HepG2 (cell line): ENCODE data around the gene IVL. TPM values are rescaled to one million over a fixed set of nuclear protein-coding genes. Genes with fewer than 3 reads are reported as not detected.

Experiments used
- ATAC-seq: fragments of 200-7000 bp; cut with Tn5 transposase; 3 replicates; pipeline ENCODE4 v1.9.1; 2020; ENCODE audit warnings: mild to moderate bottlenecking, moderate library complexity
- BruUV-seq: library from RNA; stranded (reverse); fragments of 400-500 nt; replicated peaks from 2 replicates; lab custom pipeline; 2021; lab: Mats Ljungman, UMichigan
- CTCF ChIA-PET: fragments of 300-600 bp; formaldehyde crosslinking; extraction: SDS; loops from one replicate; lab custom pipeline; 2021; ENCODE audit warnings: low total read pairs, inconsistent platforms, low intra/inter-chr PET ratio; lab: Yijun Ruan, JAX
- POLR2A ChIA-PET: fragments of 350-600 bp; sonication (Branson Sonifier 250); formaldehyde crosslinking; loops from one replicate; lab custom pipeline; 2020; ENCODE audit warnings: antibody characterized with exemption, inconsistent platforms; lab: Yijun Ruan, JAX
- DNase-seq: peaks from one replicate; pipeline ENCODE4 v3.0.0-alpha.2; 2015; ENCODE audit warnings: low spot score
- FAIRE-seq: peaks from 3 replicates; lab custom pipeline; 2011; peaks lifted over from hg19 to GRCh38; lab: Jason Lieb, UNC
- H2AFZ ChIP-seq: one replicate; pipeline ENCODE4 v1.6.1; 2011; ENCODE audit warnings: low read length, inconsistent platforms
- H3K27ac ChIP-seq: fragments of 300-600 bp; 3 replicates; pipeline ENCODE4 v1.8.0; 2011; ENCODE audit warnings: mixed run types, mild to moderate bottlenecking, mixed read lengths, low read length, inconsistent platforms; ENCODE audit not compliant: insufficient read depth; ENCODE audit errors: extremely low read length
- H3K27me3 ChIP-seq, 2 experiments: fragments of 200-600 bp in 1 of 2; 2 replicates in 1 of 2; 3 replicates in 1 of 2; pipeline versions ENCODE4 v1.6.0 to v1.8.0; 2011; ENCODE audit warnings: low read length in 2 of 2, mild to moderate bottlenecking in 2 of 2, moderate library complexity in 2 of 2, inconsistent platforms in 1 of 2; ENCODE audit not compliant: insufficient read depth in 2 of 2, control insufficient read depth in 1 of 2
- H3K36me3 ChIP-seq, 2 experiments: fragments of 200-600 bp in 1 of 2; replicated peaks in 1 of 2; 2 replicates in 1 of 2; 3 replicates in 1 of 2; pipeline versions ENCODE4 v1.5.1 to v1.8.0; 2011; ENCODE audit warnings: low read length in 2 of 2, inconsistent platforms in 1 of 2; ENCODE audit not compliant: insufficient read depth in 2 of 2, control insufficient read depth in 1 of 2
- H3K4me1 ChIP-seq: 2 replicates; pipeline ENCODE4 v1.5.1; 2012; ENCODE audit warnings: low read length, inconsistent platforms; ENCODE audit not compliant: insufficient read depth
- H3K4me2 ChIP-seq: 2 replicates; pipeline ENCODE4 v1.6.0; 2011; ENCODE audit warnings: low read depth, low read length, inconsistent platforms
- H3K4me3 ChIP-seq, 3 experiments: fragments of 200-600 bp in 1 of 3; sonication (generic), shearing (Covaris generic) in 1 of 3; replicated peaks in 1 of 3; 2 replicates each; pipeline ENCODE4 v1.5.1; 2011 to 2016; ENCODE audit warnings: low read length in 3 of 3, inconsistent platforms in 2 of 3, low read depth in 2 of 3, mild to moderate bottlenecking in 2 of 3, control low read depth in 1 of 3, mixed read lengths in 1 of 3; ENCODE audit not compliant: insufficient read depth in 1 of 3
- H3K79me2 ChIP-seq: one replicate; pipeline ENCODE4 v1.6.1; 2011; ENCODE audit warnings: low read length, inconsistent platforms; ENCODE audit not compliant: insufficient read depth
- H3K9ac ChIP-seq: 2 replicates; pipeline ENCODE4 v1.6.0; 2011; ENCODE audit warnings: mild to moderate bottlenecking, low read depth, low read length, inconsistent platforms; ENCODE audit not compliant: insufficient read depth
- H3K9me3 ChIP-seq: 2 replicates; pipeline ENCODE4 v1.5.1; 2012; ENCODE audit warnings: mild to moderate bottlenecking, low read length
- H4K20me1 ChIP-seq: 2 replicates; pipeline ENCODE4 v1.6.0; 2011; ENCODE audit warnings: inconsistent platforms, mild to moderate bottlenecking, low read length, moderate library complexity; ENCODE audit not compliant: insufficient read depth
- AKAP8 ChIP-seq: sonication (generic); formaldehyde crosslinking; IDR thresholded peaks from 2 replicates; pipeline ENCODE4 v1.5.1; 2020; ENCODE audit warnings: mild to moderate bottlenecking, missing genetic modification reagents
- KLF15 ChIP-seq: sonication (generic); formaldehyde crosslinking; IDR thresholded peaks from 2 replicates; pipeline ENCODE4 v1.8.1; 2023; ENCODE audit warnings: borderline replicate concordance, mild to moderate bottlenecking, inconsistent platforms, missing genetic modification reagents, mixed read lengths
- MZF1 ChIP-seq: sonication (generic); formaldehyde crosslinking; IDR thresholded peaks from 2 replicates; pipeline ENCODE4 v1.8.1; 2023; ENCODE audit warnings: mild to moderate bottlenecking, missing genetic modification reagents, borderline replicate concordance
- SATB2 ChIP-seq: sonication (generic); formaldehyde crosslinking; IDR thresholded peaks from 2 replicates; pipeline ENCODE4 v1.5.0; 2020; ENCODE audit warnings: missing genetic modification reagents
- SMYD3 ChIP-seq: sonication (generic); formaldehyde crosslinking; IDR thresholded peaks from 2 replicates; pipeline ENCODE4 v1.8.1; 2023; ENCODE audit warnings: mild to moderate bottlenecking, missing genetic modification reagents
- XBP1 ChIP-seq: sonication (generic); formaldehyde crosslinking; IDR thresholded peaks from 2 replicates; pipeline ENCODE4 v1.5.0; 2020; ENCODE audit warnings: missing genetic modification reagents
- ZNF432 ChIP-seq: sonication (generic); formaldehyde crosslinking; IDR thresholded peaks from 2 replicates; pipeline ENCODE4 v1.5.0; 2020; ENCODE audit warnings: missing genetic modification reagents, mild to moderate bottlenecking, borderline replicate concordance
- ZNF460 ChIP-seq: sonication (generic); formaldehyde crosslinking; IDR thresholded peaks from 2 replicates; pipeline ENCODE4 v1.5.1; 2020; ENCODE audit warnings: missing genetic modification reagents, mild to moderate bottlenecking, borderline replicate concordance
- ZNF550 ChIP-seq: sonication (generic); formaldehyde crosslinking; IDR thresholded peaks from 2 replicates; pipeline ENCODE4 v1.4.0; 2020; ENCODE audit warnings: mild to moderate bottlenecking, missing genetic modification reagents, borderline replicate concordance
- ZNF713 ChIP-seq: sonication (generic); formaldehyde crosslinking; IDR thresholded peaks from 2 replicates; pipeline ENCODE4 v1.4.0; 2020; ENCODE audit warnings: mild to moderate bottlenecking, missing genetic modification reagents
- in situ Hi-C: cut with HindIII; loops from 2 replicates; pipeline ENCODE4 v1.10.0; 2017; ENCODE audit warnings: low pct_unique_long_range_greater_than_20kb; ENCODE audit not compliant: extremely low pct_ligation_motif_present
- intact Hi-C: fragments of 100-400 bp; cut with micrococcal nuclease; formaldehyde crosslinking; loops from one replicate; pipeline ENCODE4 v1.10.0; 2022; ENCODE audit not compliant: unreplicated experiment
- polyA plus RNA-seq, 8 experiments: library from polyadenylated mRNA; depleted of rRNA in 3 of 8; stranded (reverse) in 7 of 8; unstranded in 1 of 8; fragments of >200 nt; fragmentation: Illumina TruSeq in 4 of 8; extraction: Trizol in 4 of 8; gene quantifications; 2 replicates each; pipeline versions ENCODE4 v1.2.1 to v1.2.3, GENCODE V29; 2011 to 2016; ENCODE audit warnings: low read depth in 4 of 8, missing spikeins in 1 of 8, mixed read lengths in 1 of 8; ENCODE audit not compliant: insufficient read depth in 1 of 8
- total RNA-seq, 5 experiments: library from RNA; depleted of rRNA; stranded (reverse); fragments of >200 nt; fragmentation: Illumina TruSeq; extraction: Trizol; gene quantifications; 2 replicates each; pipeline ENCODE4 v1.2.3, GENCODE V29; 2016; ENCODE audit warnings: low read depth in 1 of 5
- TF ChIP-seq, protein P1 (sequence below): sonication (generic); formaldehyde crosslinking; conservative IDR thresholded peaks from 2 replicates; pipeline ENCODE4 v1.8.1; 2023; ENCODE audit warnings: missing genetic modification reagents
- TF ChIP-seq, protein P2 (sequence below), 2 experiments: sonication (generic) in 1 of 2; formaldehyde crosslinking in 1 of 2; IDR thresholded peaks; 2 replicates each; pipeline versions ENCODE4 v1.5.1 to v1.6.1; 2011 to 2020; ENCODE audit warnings: borderline replicate concordance in 1 of 2, low read depth in 1 of 2, low read length in 1 of 2, mild to moderate bottlenecking in 1 of 2, missing genetic modification reagents in 1 of 2, moderate library complexity in 1 of 2
- TF ChIP-seq, protein P3 (sequence below): sonication (generic); formaldehyde crosslinking; IDR thresholded peaks from 2 replicates; pipeline ENCODE4 v1.8.0; 2022; ENCODE audit warnings: missing genetic modification reagents, low read depth, mild to moderate bottlenecking, borderline replicate concordance

IVL gene
- total and polyA plus RNA-seq, 2 of the 13 experiments (the other 11 are each of a cell fraction or from before 2014, with no cell fraction given), result not detected

DNA sequence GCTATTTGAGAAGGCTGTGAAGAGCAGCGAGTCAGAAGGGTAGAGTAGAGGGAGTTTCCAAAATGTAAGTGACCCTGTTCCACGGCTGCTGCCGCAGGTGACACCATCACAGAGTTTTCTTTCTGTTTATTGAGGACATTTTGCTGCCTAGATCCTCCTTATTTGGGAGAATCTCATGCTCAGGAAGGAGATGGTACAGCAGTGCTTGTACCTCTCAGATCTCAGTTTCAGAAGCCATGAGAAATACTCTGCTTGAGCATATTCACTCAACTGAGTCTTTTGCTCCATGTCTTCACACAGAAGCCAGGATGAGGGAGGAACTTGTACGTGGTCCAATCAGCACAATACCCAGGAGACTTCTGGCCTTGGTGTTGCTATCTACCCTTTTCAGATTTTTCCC, 47.0 kb upstream of the IVL start (continued):
- TF ChIP-seq, protein P1, sequence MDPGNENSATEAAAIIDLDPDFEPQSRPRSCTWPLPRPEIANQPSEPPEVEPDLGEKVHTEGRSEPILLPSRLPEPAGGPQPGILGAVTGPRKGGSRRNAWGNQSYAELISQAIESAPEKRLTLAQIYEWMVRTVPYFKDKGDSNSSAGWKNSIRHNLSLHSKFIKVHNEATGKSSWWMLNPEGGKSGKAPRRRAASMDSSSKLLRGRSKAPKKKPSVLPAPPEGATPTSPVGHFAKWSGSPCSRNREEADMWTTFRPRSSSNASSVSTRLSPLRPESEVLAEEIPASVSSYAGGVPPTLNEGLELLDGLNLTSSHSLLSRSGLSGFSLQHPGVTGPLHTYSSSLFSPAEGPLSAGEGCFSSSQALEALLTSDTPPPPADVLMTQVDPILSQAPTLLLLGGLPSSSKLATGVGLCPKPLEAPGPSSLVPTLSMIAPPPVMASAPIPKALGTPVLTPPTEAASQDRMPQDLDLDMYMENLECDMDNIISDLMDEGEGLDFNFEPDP, result no peak
- TF ChIP-seq ZNF460 (CRISPR knock-in tag) (no peak), XBP1 (CRISPR knock-in tag) (no peak), KLF15 (CRISPR knock-in tag) (no peak), SATB2 (CRISPR knock-in tag) (no peak)
- TF ChIP-seq, protein P2, sequence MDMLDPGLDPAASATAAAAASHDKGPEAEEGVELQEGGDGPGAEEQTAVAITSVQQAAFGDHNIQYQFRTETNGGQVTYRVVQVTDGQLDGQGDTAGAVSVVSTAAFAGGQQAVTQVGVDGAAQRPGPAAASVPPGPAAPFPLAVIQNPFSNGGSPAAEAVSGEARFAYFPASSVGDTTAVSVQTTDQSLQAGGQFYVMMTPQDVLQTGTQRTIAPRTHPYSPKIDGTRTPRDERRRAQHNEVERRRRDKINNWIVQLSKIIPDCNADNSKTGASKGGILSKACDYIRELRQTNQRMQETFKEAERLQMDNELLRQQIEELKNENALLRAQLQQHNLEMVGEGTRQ (IDR thresholded peaks at IDR 0.05; ENCODE audit: low read depth, low read length), result no peak
- TF ChIP-seq, protein P2 (CRISPR knock-in tag; IDR thresholded peaks at IDR 0.05; ENCODE audit: borderline replicate concordance), result no peak

DNA sequence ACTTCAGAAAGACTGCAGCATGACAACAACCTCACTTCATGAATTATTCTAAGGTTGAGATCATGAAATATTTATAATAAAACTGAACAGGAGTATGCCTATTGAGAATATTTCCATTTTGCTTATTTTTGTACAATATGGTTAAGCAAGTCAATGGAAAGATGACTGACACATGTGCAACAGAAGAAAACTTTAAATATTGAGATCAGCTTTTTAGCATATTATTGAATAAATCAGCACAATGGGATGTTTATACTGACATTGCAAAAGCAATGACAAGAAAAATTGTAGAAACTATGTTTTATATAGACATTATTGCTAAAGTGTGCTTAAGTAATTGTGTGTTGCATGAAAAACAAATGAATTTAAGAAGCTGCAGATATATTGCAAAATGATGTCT, 43.9 kb upstream of the IVL start:
- Histone ChIP-seq H3K4me2 (no peak overlapping the region), H3K36me3 (no peaks in the 10 kb centered on the region), H3K79me2 (no peaks in the 10 kb centered on the region), H2AFZ (no peak overlapping the region), H3K27ac (no peak overlapping the region), H3K4me3 (no peak overlapping the region), H4K20me1 (no peaks in the 10 kb centered on the region), H3K4me1 (no peaks in the 10 kb centered on the region), H3K9ac (no peak overlapping the region), H3K9me3 (no peaks in the 10 kb centered on the region), H3K27me3 (no peaks in the 10 kb centered on the region)
- TF ChIP-seq ZNF713, result no peak
- TF ChIP-seq, protein P3, sequence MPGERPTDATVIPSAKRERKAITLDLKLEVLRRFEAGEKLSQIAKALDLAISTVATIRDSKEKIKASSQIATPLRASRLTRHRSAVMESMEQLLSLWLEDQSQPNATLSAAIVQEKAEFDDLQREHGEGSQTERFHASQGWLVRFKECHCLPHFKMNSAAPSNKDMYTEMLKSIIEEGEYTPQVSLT (CRISPR knock-in tag), result no peak
- no peak for TF ChIP-seq ZNF432 (CRISPR knock-in tag)
- TF ChIP-seq SMYD3 (CRISPR knock-in tag), result no peak
- TF ChIP-seq AKAP8, result no peak
- no peak for TF ChIP-seq ZNF550 (CRISPR knock-in tag)
- TF ChIP-seq MZF1 (CRISPR knock-in tag), result no peak
- in situ Hi-C loops (no loop called here), intact Hi-C loops (no loop called here)
- FAIRE-seq (no peak), DNase-seq (no peak), ATAC-seq (no peak)
- no TSS peak for BruUV-seq
- ChIA-PET CTCF (no interaction called here), POLR2A (no interaction called here)
